Neuron (in vitro differentiated cells): ENCODE results near the gene CHST15.

ENCODE experiments used
- H2AFZ ChIP-seq: one replicate; pipeline ENCODE4 v1.6.1; 2013; ENCODE audit warnings: low read depth, mild to moderate bottlenecking, inconsistent platforms, low read length, moderate library complexity
- H3K27me3 ChIP-seq: one replicate; pipeline ENCODE4 v1.6.1; 2013; ENCODE audit warnings: low read length; ENCODE audit not compliant: insufficient read depth
- H3K36me3 ChIP-seq: one replicate; pipeline ENCODE4 v1.6.1; 2013; ENCODE audit warnings: low read length; ENCODE audit not compliant: insufficient read depth
- H3K4me1 ChIP-seq: one replicate; pipeline ENCODE4 v1.6.1; 2013; ENCODE audit warnings: low read length; ENCODE audit not compliant: insufficient read depth
- H3K4me3 ChIP-seq: 2 replicates; pipeline ENCODE4 v1.5.1; 2013; ENCODE audit warnings: mild to moderate bottlenecking, low read length, moderate library complexity
- H3K9me3 ChIP-seq: one replicate; pipeline ENCODE4 v1.6.1; 2013; ENCODE audit warnings: low read length

The CHST15 gene

DNA sequence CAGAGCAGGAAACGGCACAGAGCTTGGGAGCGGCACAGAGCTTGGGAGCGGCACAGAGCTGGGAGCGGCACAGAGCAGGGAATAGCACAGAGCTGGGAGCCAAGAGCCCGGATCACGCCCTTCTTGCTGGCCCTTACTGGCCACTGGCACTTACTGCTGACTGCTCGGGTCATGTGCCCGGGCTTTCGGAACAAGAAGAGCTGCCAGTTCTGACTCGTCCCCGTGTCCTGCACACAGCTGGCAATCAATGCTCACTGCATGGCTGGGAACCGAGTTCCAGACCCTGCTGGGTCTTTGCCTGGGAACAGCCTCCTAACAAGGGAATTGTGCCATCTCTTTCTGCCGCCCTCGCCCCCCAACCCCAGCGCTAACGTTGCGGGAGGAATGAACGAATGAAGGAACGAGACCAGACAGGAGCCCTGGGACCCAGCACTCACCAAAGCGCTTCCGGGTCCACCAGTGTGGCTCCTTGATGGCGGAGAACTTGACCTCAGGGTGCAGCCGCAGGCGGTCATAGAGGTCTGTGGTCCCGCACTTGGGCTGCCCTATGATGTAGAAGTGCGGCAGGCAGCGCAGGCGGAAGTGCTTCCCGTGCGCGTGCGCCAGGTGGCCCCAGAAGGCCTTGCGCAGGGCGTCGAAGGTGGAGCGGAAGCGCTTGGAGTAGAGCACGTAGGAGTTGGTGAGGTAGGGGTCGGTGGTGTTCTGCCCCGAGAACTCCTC, 49.1 kb downstream of the CHST15 start:
- H3K4me1 ChIP-seq, result peaks cover 12% of the 10 kb centered on the region
- H3K27me3 ChIP-seq, result no peaks in the 10 kb centered on the region
- H3K4me3 ChIP-seq, result no peak overlapping the region
- H2AFZ ChIP-seq, result no peak overlapping the region
- no peaks in the 10 kb centered on the region for H3K9me3 ChIP-seq
- H3K36me3 ChIP-seq, result peaks cover 8% of the 10 kb centered on the region

DNA sequence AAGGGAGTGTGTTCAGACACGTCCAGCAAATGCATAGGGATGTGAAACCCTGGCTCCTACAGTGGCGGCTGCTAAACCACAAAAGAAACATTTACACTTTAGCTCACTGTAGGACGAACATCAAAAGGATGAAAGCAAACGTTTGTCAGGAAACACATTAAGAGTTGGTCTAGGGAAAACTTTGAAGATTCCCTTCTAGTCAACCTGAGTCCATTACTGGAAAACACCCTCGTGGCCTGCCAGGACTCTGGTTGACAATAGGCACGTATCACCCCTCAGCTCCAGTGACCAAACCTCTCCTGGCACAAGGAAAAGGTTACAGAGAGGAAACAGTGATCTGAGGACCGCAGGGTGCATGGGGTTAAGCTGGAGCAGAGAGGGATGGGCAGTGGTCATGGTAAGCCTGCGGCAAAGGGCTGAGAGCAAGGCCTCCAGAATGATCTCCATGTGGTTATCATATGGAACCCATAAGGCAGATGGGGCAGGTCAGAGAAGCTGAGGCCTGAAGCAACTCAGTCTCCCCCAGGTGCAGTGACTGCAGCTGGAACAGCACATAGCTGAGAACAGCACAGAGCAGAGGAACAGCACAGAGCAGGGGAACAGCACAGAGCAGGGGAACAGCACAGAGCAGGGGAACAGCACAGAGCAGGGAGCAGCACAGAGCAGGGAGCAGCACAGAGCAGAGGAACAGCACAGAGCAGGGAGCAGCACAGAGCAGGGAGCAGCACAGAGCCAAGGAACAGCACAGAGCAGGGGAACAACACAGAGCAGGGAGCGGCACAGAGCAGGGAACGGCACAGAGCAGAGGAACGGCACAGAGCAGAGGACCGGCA, 49.9 kb downstream of the CHST15 start:
- no peak overlapping the region for H2AFZ ChIP-seq
- no peaks in the 10 kb centered on the region for H3K27me3 ChIP-seq
- H3K36me3 ChIP-seq, result peaks cover 8% of the 10 kb centered on the region
- H3K4me1 ChIP-seq, result peaks cover 8% of the 10 kb centered on the region
- no peaks in the 10 kb centered on the region for H3K9me3 ChIP-seq
- H3K4me3 ChIP-seq, result no peak overlapping the region

DNA sequence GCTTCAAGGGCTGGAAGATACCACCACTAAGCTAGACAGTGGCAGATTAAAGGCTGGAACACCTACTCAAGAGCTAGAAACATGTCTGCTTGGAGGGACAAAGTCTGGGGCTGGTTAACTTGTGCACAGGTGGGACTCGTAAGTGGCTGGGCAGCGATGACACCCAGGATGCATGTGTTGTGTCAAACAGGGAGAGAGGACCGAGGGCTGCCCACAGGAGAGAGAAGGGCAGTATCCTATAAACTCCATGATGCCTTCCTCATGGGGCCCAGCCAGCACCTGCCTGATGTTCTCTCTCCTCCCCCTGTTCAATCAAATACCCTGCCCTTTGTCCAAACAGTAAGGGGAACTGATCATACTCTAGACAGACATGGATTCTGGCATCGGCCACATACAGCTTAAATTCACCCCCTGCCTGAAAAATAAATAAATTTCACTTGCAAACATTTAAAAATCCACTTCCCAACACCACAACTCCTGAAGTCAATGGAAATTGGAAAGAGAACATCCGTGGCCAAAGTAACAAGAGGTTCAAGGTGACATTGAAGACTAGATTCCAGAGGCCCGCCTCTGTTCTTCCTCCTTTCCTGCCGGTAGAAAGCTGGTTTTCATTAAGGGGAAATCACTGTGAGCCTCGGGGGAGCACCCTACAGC, 50.6 kb downstream of the CHST15 start:
- H3K4me1 ChIP-seq, result peaks cover under 1% of the 10 kb centered on the region
- peaks cover 9% of the 10 kb centered on the region for H3K36me3 ChIP-seq
- H2AFZ ChIP-seq, result no peak overlapping the region
- H3K4me3 ChIP-seq, result no peak overlapping the region
- no peaks in the 10 kb centered on the region for H3K9me3 ChIP-seq
- no peaks in the 10 kb centered on the region for H3K27me3 ChIP-seq

DNA sequence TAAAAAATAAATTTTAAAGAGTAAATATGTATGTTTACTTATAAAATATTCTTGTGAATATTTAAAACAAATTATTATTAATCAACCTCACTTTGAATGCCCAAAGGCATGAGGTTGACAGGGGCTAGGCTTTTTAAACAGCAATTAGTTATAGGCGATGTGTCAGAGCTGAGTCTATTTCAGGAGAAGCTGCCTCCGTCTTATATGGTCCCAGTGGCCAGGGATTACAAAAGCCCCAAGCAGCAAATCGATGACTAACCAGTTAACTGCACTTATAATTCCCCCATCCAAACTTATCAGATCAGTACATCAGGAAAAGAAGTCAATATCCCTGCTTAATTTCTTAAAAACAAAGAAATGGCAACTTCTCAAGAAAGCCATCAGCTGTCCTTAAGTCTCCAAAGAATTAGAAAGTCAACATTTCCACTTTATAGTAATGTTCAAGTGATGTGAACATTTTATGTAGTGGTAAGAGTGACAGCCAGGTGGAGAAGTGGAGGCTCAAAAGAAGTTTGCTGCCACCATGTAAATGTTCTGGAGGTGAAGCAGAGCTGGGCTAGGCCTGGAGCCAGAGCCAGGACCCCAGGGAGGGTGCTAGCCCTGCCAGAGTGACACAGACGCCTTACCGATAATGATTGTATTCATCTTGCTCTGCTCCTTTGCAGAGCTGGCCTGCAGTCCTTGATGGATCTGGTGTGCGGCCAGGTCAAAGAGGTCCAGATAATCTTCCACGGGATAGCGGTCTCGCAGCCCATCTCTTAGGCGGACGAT, 51.5 kb downstream of the CHST15 start:
- H3K27me3 ChIP-seq, result no peaks in the 10 kb centered on the region

DNA sequence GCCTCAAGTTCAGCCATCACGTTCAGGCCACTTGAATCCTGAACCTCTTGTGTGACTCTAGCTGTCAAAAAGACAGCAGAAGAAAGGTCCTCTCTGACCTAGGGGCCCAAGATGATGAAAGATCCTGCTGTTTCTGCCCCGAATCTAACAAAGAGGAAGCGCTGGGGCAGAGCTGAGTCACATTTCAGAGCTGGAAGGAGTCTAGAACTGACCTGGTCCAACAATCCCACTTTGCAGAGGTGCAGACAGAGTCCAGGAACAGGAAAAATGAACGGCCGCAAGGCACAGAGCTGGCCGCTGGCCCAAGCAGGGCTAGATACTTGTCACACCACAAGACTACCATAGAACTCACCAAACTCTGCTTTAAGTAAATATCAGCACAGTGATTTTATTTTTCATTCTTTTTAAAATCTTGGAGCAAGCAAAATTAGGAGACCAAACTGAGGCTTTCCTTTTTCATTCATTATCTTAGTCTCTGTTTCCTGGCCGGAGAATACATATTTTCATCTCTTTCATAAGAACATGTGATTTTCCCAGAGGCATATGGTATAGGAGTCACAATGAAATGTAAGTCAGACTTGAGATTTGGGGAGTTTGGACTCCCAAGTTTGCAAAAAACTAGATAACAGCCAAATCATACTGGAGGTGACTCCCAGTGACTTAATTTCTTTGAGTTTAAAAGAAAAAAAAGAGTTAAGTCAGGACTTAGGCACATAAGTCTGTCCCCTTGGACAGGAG, 52.8 kb downstream of the CHST15 start:
- Histone ChIP-seq H3K27me3 (no peaks in the 10 kb centered on the region), H3K36me3 (peaks cover 13% of the 10 kb centered on the region), H3K9me3 (no peaks in the 10 kb centered on the region), H3K4me3 (no peak overlapping the region), H2AFZ (no peak overlapping the region), H3K4me1 (peaks cover 7% of the 10 kb centered on the region)

More for the DNA sequence above, 51.5 kb downstream of the CHST15 start:
- Histone ChIP-seq H3K36me3 (peaks cover 13% of the 10 kb centered on the region), H2AFZ (no peak overlapping the region), H3K4me1 (no peaks in the 10 kb centered on the region), H3K9me3 (no peaks in the 10 kb centered on the region), H3K4me3 (no peak overlapping the region)

DNA sequence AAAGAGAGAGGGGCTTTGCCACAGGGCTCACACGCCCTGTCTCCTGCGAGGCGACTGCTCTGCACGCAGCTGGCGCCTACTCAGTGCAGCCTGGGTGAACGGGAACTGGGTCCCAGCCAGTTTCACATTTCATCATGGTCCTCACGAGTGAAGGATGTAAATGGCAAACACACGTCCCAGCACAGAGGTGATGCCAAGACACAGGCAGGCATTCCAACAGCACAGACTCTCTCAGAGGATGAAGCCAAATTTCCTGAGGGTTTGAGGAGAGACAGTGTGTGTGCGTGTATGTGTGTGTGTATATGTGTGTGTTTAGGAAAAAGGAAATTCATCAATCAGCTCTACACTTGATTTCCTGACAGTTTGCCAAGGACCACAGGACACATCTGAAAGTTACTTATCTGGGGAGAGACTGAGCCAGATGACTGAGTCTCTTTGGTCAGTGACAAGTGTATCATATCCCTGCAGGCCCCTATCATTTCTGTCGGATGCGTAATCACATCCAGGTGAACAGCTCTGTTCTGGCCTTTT, 53.9 kb downstream of the CHST15 start:
- H3K27me3 ChIP-seq, result no peaks in the 10 kb centered on the region
- H3K4me3 ChIP-seq, result no peak overlapping the region
- peaks cover 9% of the 10 kb centered on the region for H3K4me1 ChIP-seq
- H3K36me3 ChIP-seq, result peaks cover 11% of the 10 kb centered on the region
- no peak overlapping the region for H2AFZ ChIP-seq
- H3K9me3 ChIP-seq, result no peaks in the 10 kb centered on the region

DNA sequence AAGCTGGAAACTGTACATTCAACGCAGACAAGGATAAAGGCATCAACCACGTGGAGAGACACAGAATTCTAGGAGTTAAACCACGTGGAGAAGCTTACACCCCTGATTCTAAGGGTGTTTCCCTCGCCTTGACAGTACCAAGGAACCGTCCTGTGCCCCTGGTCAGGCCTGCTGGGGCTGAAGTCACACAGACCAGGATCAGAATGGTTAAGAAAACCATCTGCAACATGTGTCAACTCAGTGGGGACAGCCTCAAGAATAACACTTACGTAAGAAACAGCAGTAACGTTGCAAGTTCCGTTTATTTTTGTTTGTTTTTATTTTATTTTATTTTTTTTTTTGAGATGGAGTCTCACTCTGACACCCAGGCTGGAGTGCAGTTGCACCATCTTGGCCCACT, 55.6 kb downstream of the CHST15 start:
- peaks cover 9% of the 10 kb centered on the region for H3K4me1 ChIP-seq
- no peak overlapping the region for H3K4me3 ChIP-seq
- H3K36me3 ChIP-seq, result peaks cover 10% of the 10 kb centered on the region
- no peaks in the 10 kb centered on the region for H3K27me3 ChIP-seq
- no peaks in the 10 kb centered on the region for H3K9me3 ChIP-seq
- H2AFZ ChIP-seq, result no peak overlapping the region

DNA sequence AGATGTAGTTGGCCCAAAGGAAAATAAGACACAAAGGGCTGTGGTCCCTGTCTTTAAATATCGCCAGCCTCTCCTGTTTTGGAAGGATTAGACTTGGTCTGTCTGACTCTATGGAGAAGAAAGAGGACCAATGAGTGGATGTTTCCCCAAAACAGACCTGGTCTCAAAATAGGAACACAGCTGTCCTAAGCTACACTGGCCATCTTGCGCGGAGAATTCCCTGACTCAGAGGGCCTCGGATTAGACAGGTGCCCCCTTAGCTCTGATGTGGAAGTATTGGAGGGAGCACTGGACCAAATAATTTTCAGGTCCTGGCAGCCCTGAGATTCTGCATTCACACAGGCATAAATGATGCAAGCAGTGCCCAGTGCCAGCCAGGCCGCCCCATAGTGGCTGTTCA, 56.1 kb downstream of the CHST15 start:
- no peaks in the 10 kb centered on the region for H3K9me3 ChIP-seq
- no peaks in the 10 kb centered on the region for H3K27me3 ChIP-seq
- H2AFZ ChIP-seq, result no peak overlapping the region
- no peak overlapping the region for H3K4me3 ChIP-seq
- peaks cover 8% of the 10 kb centered on the region for H3K36me3 ChIP-seq
- H3K4me1 ChIP-seq, result peaks cover 9% of the 10 kb centered on the region

DNA sequence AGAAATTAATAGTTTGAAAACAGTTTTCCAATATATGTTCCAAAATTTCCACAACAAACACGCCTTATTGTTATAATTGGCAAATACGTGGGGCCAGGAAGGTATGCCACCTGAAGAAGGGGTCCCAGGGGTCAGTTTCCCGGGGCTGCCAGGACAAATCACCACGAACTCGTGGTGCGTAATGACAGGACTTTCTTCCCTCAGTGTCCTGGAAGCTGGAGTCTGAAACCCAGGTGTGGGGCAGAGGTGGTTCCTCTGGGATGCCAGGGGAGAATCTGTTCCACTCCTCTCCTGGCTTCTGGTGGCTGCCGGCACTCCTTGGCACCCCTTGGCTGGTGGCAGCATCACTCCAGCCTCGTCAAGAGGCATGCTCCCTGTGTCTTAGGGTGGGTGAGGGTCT, 56.7 kb downstream of the CHST15 start:
- Histone ChIP-seq H3K36me3 (peaks cover 5% of the 10 kb centered on the region), H3K4me1 (peaks cover 9% of the 10 kb centered on the region), H2AFZ (no peak overlapping the region), H3K9me3 (no peaks in the 10 kb centered on the region), H3K4me3 (no peak overlapping the region), H3K27me3 (no peaks in the 10 kb centered on the region)

DNA sequence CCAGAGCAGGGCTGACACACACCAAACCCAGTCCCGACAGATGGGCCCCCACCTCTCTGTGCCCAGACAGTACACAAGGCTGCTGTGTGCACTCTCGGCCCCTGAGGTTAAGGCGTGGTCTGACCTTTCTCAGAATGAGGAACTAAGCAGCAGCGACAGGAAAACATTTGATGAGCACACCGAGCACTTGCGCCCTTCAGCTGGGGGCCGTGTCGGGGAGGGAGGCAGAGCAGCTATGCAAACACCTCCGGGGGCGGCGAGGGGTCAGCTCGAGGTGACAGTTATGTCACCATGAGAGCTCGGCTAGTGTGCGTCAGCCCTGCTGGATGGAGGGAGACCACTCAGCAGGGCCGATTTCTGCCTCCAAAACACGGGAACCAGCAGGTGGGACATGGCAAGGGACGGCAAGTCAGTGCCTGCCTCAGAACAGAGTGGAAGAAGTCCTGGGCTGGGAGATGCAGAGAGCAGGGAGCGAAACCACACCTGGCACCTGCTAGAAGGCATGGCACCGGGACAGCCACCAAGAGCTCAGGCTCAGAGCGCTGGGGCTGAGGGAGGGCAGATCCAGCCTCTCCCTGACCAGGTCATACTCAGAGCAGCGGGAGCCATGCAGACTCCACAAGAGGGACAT, 57.4 kb downstream of the CHST15 start:
- H3K27me3 ChIP-seq, result no peaks in the 10 kb centered on the region
- peaks cover 5% of the 10 kb centered on the region for H3K36me3 ChIP-seq
- H3K9me3 ChIP-seq, result no peaks in the 10 kb centered on the region
- H3K4me3 ChIP-seq, result no peak overlapping the region
- peaks cover 9% of the 10 kb centered on the region for H3K4me1 ChIP-seq
- H2AFZ ChIP-seq, result no peak overlapping the region

DNA sequence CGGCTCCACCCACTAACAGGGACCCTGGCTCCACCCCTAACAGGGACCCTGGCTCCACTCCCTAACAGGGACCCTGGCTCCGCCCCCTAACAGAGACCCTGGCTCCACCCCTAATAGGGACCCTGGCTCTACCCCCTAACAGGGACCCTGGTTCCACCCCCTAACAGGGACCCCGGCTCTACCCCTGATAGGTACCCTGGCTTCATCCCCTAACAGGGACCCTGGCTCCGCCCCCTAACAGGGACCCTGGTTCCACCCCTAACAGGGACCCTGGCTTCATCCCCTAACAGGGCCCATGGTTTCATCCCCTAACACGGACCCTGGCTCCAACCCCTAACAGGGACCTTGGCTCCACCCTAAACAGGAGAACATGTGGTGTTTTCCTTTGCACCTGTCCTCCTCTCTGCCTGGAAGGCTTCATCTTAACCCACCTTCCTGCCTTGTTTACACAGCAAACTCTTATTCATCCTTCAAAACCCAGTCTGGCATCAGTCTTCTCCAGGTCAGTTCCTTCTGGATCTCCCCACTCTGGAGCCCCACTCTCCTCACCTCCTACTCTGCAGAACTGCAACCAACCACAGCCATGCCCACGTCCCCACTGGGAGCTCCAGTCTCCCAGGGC, 58.0 kb downstream of the CHST15 start:
- Histone ChIP-seq H3K4me3 (no peak overlapping the region), H3K4me1 (peaks cover 9% of the 10 kb centered on the region), H2AFZ (no peak overlapping the region), H3K27me3 (no peaks in the 10 kb centered on the region), H3K9me3 (no peaks in the 10 kb centered on the region), H3K36me3 (peaks cover 5% of the 10 kb centered on the region)
